ENCODE results near the gene CACNA1F. TPM values are rescaled to one million over a fixed set of nuclear protein-coding genes. Genes with fewer than 3 reads are reported as not detected.

The CACNA1F gene
- total RNA-seq, 2 experiments from 2014 or later: not detected

DNA sequence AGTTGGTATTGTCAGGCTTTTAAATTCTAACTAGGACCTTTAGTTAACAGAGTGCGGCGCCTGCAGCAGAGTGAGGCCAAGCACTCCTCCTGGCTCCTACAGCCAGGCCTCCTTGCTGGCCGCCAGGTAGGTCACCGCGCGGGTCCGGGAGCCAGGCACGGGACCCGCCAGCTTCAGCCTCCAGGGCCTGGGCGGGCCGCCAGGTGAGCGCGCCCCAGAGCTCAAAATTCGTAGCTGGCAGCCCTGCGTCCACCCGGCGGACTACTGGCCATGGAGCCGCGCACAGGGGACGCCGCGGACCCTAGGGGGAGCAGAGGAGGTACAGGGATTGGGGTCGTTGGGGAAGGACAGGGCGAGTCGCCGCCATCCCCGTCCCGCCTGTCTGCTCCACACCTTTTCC lies 70.5 kb downstream of the CACNA1F start, which contains the start of gene MAGIX:
MAGIX (plus strand) TSS at position 139 of the 400 bp plus-strand sequence; CDS start at position 271, 132 bp downstream.
- TF ChIP-seq, protein P1, sequence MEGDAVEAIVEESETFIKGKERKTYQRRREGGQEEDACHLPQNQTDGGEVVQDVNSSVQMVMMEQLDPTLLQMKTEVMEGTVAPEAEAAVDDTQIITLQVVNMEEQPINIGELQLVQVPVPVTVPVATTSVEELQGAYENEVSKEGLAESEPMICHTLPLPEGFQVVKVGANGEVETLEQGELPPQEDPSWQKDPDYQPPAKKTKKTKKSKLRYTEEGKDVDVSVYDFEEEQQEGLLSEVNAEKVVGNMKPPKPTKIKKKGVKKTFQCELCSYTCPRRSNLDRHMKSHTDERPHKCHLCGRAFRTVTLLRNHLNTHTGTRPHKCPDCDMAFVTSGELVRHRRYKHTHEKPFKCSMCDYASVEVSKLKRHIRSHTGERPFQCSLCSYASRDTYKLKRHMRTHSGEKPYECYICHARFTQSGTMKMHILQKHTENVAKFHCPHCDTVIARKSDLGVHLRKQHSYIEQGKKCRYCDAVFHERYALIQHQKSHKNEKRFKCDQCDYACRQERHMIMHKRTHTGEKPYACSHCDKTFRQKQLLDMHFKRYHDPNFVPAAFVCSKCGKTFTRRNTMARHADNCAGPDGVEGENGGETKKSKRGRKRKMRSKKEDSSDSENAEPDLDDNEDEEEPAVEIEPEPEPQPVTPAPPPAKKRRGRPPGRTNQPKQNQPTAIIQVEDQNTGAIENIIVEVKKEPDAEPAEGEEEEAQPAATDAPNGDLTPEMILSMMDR (conservative IDR thresholded peaks at IDR 0.05; ENCODE audit: low read length): no peak
- no peak for TF ChIP-seq EZH2phosphoT487 (IDR thresholded peaks at IDR 0.05; ENCODE audit: borderline replicate concordance, low read depth, low read length)
- CTCF ChIA-PET (ENCODE audit: unreplicated experiment): no interaction called here
- peak within 1 kb of the TSS; percentile 77 for H2AFZ ChIP-seq (ENCODE audit: low read length)
- H4K20me1 ChIP-seq (ENCODE audit: insufficient read depth, low read length): no peaks in the 10 kb centered on the region
- H3K9me3 ChIP-seq (ENCODE audit: low read length): no peaks in the 10 kb centered on the region
- intact Hi-C loops (cut with micrococcal nuclease; ENCODE audit: unreplicated experiment): loop anchor here (5.0 kb wide), 1 partner anchor 40 kb away; the partner anchor contains the start of gene GPKOW
- no peak within 1 kb of the TSS for H3K4me3 ChIP-seq (ENCODE audit: low read depth, low read length, poor library complexity, severe bottlenecking)
- no peaks in the 10 kb centered on the region for H3K9me2 ChIP-seq (ENCODE audit: insufficient read depth, low read length)
- H3K4me1 ChIP-seq (ENCODE audit: insufficient read depth, low read length, poor library complexity, severe bottlenecking): peaks cover 26% of the 10 kb centered on the region
- no peaks in the 10 kb centered on the region for H3K36me3 ChIP-seq (ENCODE audit: insufficient read depth, low read length)
- no peaks in the 10 kb centered on the region for H3K79me2 ChIP-seq (ENCODE audit: insufficient read depth, low read depth, low read length)
- no peak for DNase-seq (ENCODE audit: low spot score)
- no peak within 1 kb of the TSS for H3K27ac ChIP-seq (ENCODE audit: low read depth, low read length, poor library complexity, severe bottlenecking)
- peak within 1 kb of the TSS; percentile 87; the same call in 1 of the 2 replicates for H3K4me2 ChIP-seq (ENCODE audit: low read length)
- POLR2A ChIA-PET: no interaction called here
- no TSS peak for BruUV-seq (replicated peaks)

DNA sequence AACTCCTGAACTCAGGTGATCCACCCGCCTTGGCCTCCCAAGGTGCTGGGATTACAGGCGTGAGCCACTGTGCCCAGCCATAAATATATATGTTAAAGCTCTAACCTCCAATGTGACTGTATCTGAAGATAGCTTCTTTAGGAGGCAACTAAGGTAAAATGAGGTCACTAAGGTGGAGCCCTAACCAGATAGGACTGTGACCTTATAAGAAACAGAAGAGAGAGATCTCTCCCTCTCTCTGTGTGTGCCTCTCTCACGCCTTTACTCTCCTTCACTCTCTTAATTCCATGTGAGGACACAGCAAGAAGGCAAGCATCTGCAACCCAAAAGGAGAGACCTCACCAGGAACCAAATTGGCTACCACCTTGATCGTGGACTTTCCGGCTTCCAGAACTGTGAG lies 71.5 kb downstream of the CACNA1F start:
- H3K36me3 ChIP-seq (ENCODE audit: insufficient read depth, low read length): no peaks in the 10 kb centered on the region
- TF ChIP-seq EZH2phosphoT487 (IDR thresholded peaks at IDR 0.05; ENCODE audit: borderline replicate concordance, low read depth, low read length): no peak
- TF ChIP-seq, protein P1 (conservative IDR thresholded peaks at IDR 0.05; ENCODE audit: low read length): no peak
- no peaks in the 10 kb centered on the region for H4K20me1 ChIP-seq (ENCODE audit: insufficient read depth, low read length)
- no peaks in the 10 kb centered on the region for H3K79me2 ChIP-seq (ENCODE audit: insufficient read depth, low read depth, low read length)
- CTCF ChIA-PET (ENCODE audit: unreplicated experiment): no interaction called here
- intact Hi-C loops (cut with micrococcal nuclease; ENCODE audit: unreplicated experiment): loop anchor here (5.0 kb wide), 1 partner anchor 39 kb away; the partner anchor contains the start of gene GPKOW
- no peak overlapping the region for H3K4me2 ChIP-seq (ENCODE audit: low read length)
- no TSS peak for BruUV-seq (replicated peaks)
- POLR2A ChIA-PET: interaction anchor here (1.0 kb wide), 1 partner anchor 29 kb away, joined by 3 read pairs; no protein-coding TSS in a partner anchor
- DNase-seq (ENCODE audit: low spot score): no peak
- no peaks in the 10 kb centered on the region for H3K9me3 ChIP-seq (ENCODE audit: low read length)
- peaks cover 16% of the 10 kb centered on the region for H3K4me1 ChIP-seq (ENCODE audit: insufficient read depth, low read length, poor library complexity, severe bottlenecking)
- H2AFZ ChIP-seq (ENCODE audit: low read length): peak overlapping the region; percentile 72
- no peak overlapping the region for H3K4me3 ChIP-seq (ENCODE audit: low read depth, low read length, poor library complexity, severe bottlenecking)
- H3K9me2 ChIP-seq (ENCODE audit: insufficient read depth, low read length): no peaks in the 10 kb centered on the region
- H3K27ac ChIP-seq (ENCODE audit: low read depth, low read length, poor library complexity, severe bottlenecking): no peak overlapping the region

DNA sequence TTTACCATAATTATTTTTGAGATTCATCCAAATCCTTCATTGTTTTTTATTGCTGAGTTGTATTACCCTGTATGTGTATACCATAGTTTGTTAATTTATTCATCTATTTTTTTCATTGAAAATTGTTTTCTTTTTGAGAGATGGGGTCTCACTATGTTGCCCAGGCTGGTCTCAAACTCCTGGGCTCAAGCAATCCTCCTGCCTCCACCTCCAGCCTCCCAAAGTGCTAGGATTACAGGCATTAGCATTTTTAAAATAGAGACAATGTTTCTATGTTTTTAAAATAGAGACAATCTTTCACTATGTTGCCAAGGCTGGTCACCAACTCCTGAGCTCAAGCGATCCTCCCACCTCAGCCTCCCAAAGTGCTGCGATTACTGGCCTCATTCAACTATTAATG lies 72.2 kb downstream of the CACNA1F start:
- no peaks in the 10 kb centered on the region for H3K9me3 ChIP-seq (ENCODE audit: low read length)
- POLR2A ChIA-PET: interaction anchor here (1.0 kb wide), 1 partner anchor 30 kb away, joined by 3 read pairs; no protein-coding TSS in a partner anchor
- TF ChIP-seq EZH2phosphoT487 (IDR thresholded peaks at IDR 0.05; ENCODE audit: borderline replicate concordance, low read depth, low read length): no peak
- TF ChIP-seq, protein P1 (conservative IDR thresholded peaks at IDR 0.05; ENCODE audit: low read length): no peak
- CTCF ChIA-PET (ENCODE audit: unreplicated experiment): no interaction called here
- no peak for DNase-seq (ENCODE audit: low spot score)
- no peak overlapping the region for H3K4me3 ChIP-seq (ENCODE audit: low read depth, low read length, poor library complexity, severe bottlenecking)
- no peaks in the 10 kb centered on the region for H4K20me1 ChIP-seq (ENCODE audit: insufficient read depth, low read length)
- no TSS peak for BruUV-seq (replicated peaks)
- H3K79me2 ChIP-seq (ENCODE audit: insufficient read depth, low read depth, low read length): no peaks in the 10 kb centered on the region
- intact Hi-C loops (cut with micrococcal nuclease; ENCODE audit: unreplicated experiment): loop anchor here (5.0 kb wide), 1 partner anchor 39 kb away; the partner anchor contains the start of gene GPKOW
- H3K9me2 ChIP-seq (ENCODE audit: insufficient read depth, low read length): no peaks in the 10 kb centered on the region
- H2AFZ ChIP-seq (ENCODE audit: low read length): no peak overlapping the region
- no peaks in the 10 kb centered on the region for H3K36me3 ChIP-seq (ENCODE audit: insufficient read depth, low read length)
- H3K4me2 ChIP-seq (ENCODE audit: low read length): no peak overlapping the region
- H3K4me1 ChIP-seq (ENCODE audit: insufficient read depth, low read length, poor library complexity, severe bottlenecking): peaks cover 9% of the 10 kb centered on the region
- H3K27ac ChIP-seq (ENCODE audit: low read depth, low read length, poor library complexity, severe bottlenecking): no peak overlapping the region

All from OCI-LY7 (cell line).